OCI-LY7 (cell line): Measurements from ENCODE around the gene LONRF3. TPM values are rescaled to one million over a fixed set of nuclear protein-coding genes. Genes with fewer than 3 reads are reported as not detected.

Source experiments
- BruUV-seq: library from RNA; stranded (reverse); fragments of 400-500 nt; replicated peaks from 2 replicates; lab custom pipeline; 2021; lab: Mats Ljungman, UMichigan
- CTCF ChIA-PET: fragments of 300-600 bp; sonication (Branson Sonifier 250); formaldehyde crosslinking; loops from one replicate; lab custom pipeline; 2022; ENCODE audit warnings: antibody characterized with exemption; ENCODE audit not compliant: unreplicated experiment; lab: Charles Lee
- POLR2A ChIA-PET: fragments of 300-600 bp; sonication (Branson Sonifier 250); formaldehyde crosslinking; loops from one replicate; lab custom pipeline; 2022; ENCODE audit warnings: antibody characterized with exemption; lab: Charles Lee
- DNase-seq: peaks from one replicate; pipeline ENCODE4 v3.0.0-alpha.2; 2015; ENCODE audit warnings: low spot score
- H2AFZ ChIP-seq: fragments of 200-600 bp; sonication (generic), shearing (Covaris generic); 2 replicates; pipeline ENCODE4 v1.6.1; 2014; ENCODE audit warnings: mild to moderate bottlenecking, antibody characterized with exemption, low read length, moderate library complexity
- H3K27ac ChIP-seq: fragments of 200-600 bp; sonication (generic); 2 replicates; pipeline ENCODE4 v1.5.1; 2014; ENCODE audit warnings: mixed run types, low read depth, mild to moderate bottlenecking, moderate library complexity, low read length, inconsistent platforms; ENCODE audit not compliant: poor library complexity, severe bottlenecking
- H3K36me3 ChIP-seq: fragments of 200-600 bp; sonication (generic); 2 replicates; pipeline ENCODE4 v1.6.1; 2014; ENCODE audit warnings: mild to moderate bottlenecking, antibody characterized with exemption, low read length, moderate library complexity, mixed read lengths; ENCODE audit not compliant: insufficient read depth
- H3K4me1 ChIP-seq: fragments of 200-600 bp; sonication (generic); 2 replicates; pipeline ENCODE4 v1.5.1; 2014; ENCODE audit warnings: mild to moderate bottlenecking, low read length; ENCODE audit not compliant: insufficient read depth, poor library complexity, severe bottlenecking
- H3K4me2 ChIP-seq: fragments of 200-600 bp; sonication (generic); 2 replicates; pipeline ENCODE4 v1.6.1; 2014; ENCODE audit warnings: mild to moderate bottlenecking, low read length
- H3K4me3 ChIP-seq: fragments of 200-600 bp; sonication (generic); 2 replicates; pipeline ENCODE4 v1.5.1; 2014; ENCODE audit warnings: mild to moderate bottlenecking, low read depth, low read length; ENCODE audit not compliant: poor library complexity, severe bottlenecking
- H3K79me2 ChIP-seq: fragments of 200-600 bp; sonication (generic); 2 replicates; pipeline ENCODE4 v1.6.1; 2016; ENCODE audit warnings: low read depth, mild to moderate bottlenecking, low read length, moderate library complexity, mixed read lengths; ENCODE audit not compliant: insufficient read depth
- H3K9me2 ChIP-seq: fragments of 200-600 bp; sonication (generic); 2 replicates; pipeline ENCODE4 v1.6.1; 2016; ENCODE audit warnings: mild to moderate bottlenecking, low read length, mixed read lengths; ENCODE audit not compliant: insufficient read depth
- H3K9me3 ChIP-seq: fragments of 200-600 bp; sonication (generic); 2 replicates; pipeline ENCODE4 v1.6.1; 2014; ENCODE audit warnings: mild to moderate bottlenecking, mixed run types, low read length, mixed read lengths
- H4K20me1 ChIP-seq: fragments of 200-600 bp; sonication (generic); 2 replicates; pipeline ENCODE4 v1.6.1; 2014; ENCODE audit warnings: mild to moderate bottlenecking, antibody characterized with exemption, low read length, moderate library complexity, mixed read lengths; ENCODE audit not compliant: insufficient read depth
- CTCF ChIP-seq: fragments of 200-600 bp; sonication (generic); conservative IDR thresholded peaks from 2 replicates; pipeline ENCODE4 v1.5.1; 2014; ENCODE audit warnings: mild to moderate bottlenecking, antibody characterized with exemption, low read length, moderate library complexity, mixed read lengths
- EZH2phosphoT487 ChIP-seq: fragments of 200-600 bp; sonication (generic); IDR thresholded peaks from 2 replicates; pipeline ENCODE4 v1.6.1; 2018; ENCODE audit warnings: low read depth, borderline replicate concordance, mild to moderate bottlenecking, mixed run types, antibody characterized with exemption, low read length, moderate library complexity, mixed read lengths
- intact Hi-C: fragments of 100-400 bp; cut with micrococcal nuclease; formaldehyde crosslinking; loops from one replicate; pipeline ENCODE4 v1.10.0; 2022; ENCODE audit not compliant: unreplicated experiment
- total RNA-seq, 2 experiments: library from RNA; depleted of rRNA in 1 of 2; stranded (reverse); fragments of >200 nt in 1 of 2; shearing (Covaris generic) in 1 of 2; gene quantifications; 2 replicates each; pipeline ENCODE4 v1.2.3, GENCODE V29; 2014 to 2022

Gene LONRF3
- total RNA-seq, 2 experiments from 2014 or later: not detected

DNA sequence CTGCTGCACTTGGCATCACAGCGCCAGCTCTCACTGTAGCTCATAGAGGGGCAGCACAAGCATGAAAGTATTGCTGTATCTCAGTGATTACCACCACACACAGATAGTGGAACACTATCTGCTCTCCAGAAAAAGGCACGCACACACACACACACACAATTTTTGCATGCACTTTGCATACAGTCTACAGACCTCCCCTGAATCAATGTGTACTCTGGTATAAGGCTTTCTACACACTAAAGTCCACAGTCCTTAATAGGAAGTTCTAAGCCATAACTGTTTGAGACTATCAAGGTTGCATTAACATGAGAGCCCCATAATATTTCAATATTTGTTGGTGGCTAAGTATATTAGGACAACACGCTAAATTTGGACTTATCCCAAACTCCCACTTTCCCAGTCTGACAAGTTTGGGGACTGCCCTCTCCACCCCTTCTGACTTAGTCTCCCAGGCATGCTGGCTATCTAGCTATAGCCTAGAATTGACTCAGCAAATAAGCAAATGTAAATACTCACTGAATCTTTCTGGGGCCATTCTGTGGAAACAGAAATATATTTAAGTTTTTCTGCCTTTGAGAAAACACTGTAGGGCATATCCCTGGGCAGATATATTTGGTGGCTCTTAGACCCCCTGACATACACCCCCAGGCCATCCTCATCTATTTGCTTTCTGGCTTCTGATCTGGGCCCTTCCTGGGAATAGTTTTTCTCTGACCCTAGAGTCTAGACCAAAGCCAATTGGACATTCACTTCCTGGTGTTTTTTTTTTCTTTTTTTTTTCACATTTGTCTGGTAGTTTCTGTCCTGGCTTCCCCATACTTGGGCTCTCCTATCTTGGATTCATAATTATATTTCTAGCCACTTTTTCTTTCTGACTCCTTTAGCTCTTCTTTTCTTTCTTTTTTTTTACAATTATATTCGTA, 62.0 kb downstream of the LONRF3 start:
- H3K79me2 ChIP-seq: no peaks in the 10 kb centered on the region
- no peaks in the 10 kb centered on the region for H3K4me1 ChIP-seq
- CTCF ChIA-PET: no interaction called here
- POLR2A ChIA-PET: interaction anchor here (1.1 kb wide), 1 partner anchor 238 kb away, joined by 3 read pairs; no protein-coding TSS in a partner anchor
- BruUV-seq: no TSS peak
- no peaks in the 10 kb centered on the region for H3K36me3 ChIP-seq
- no peaks in the 10 kb centered on the region for H3K9me2 ChIP-seq
- H3K4me2 ChIP-seq: no peak overlapping the region
- intact Hi-C loops: no loop called here
- TF ChIP-seq CTCF (no peak), EZH2phosphoT487 (no peak)
- H3K9me3 ChIP-seq: no peaks in the 10 kb centered on the region
- H2AFZ ChIP-seq: no peak overlapping the region
- no peak overlapping the region for H3K27ac ChIP-seq
- DNase-seq: no peak
- H3K4me3 ChIP-seq: no peak overlapping the region
- H4K20me1 ChIP-seq: no peaks in the 10 kb centered on the region

GRCh38 chrX:119040432-119040831, 66.0 kb downstream of the LONRF3 start:
- Histone ChIP-seq H3K4me1 (no peaks in the 10 kb centered on the region), H3K36me3 (no peaks in the 10 kb centered on the region), H3K9me3 (no peaks in the 10 kb centered on the region), H4K20me1 (no peaks in the 10 kb centered on the region), H3K4me2 (no peak overlapping the region), H3K4me3 (no peak overlapping the region), H3K79me2 (no peaks in the 10 kb centered on the region), H2AFZ (no peak overlapping the region), H3K27ac (no peak overlapping the region), H3K9me2 (no peaks in the 10 kb centered on the region)
- DNase-seq: no peak
- CTCF ChIA-PET: no interaction called here
- BruUV-seq: no TSS peak
- POLR2A ChIA-PET: no interaction called here
- intact Hi-C loops: no loop called here
- TF ChIP-seq EZH2phosphoT487 (no peak), CTCF (no peak)

GRCh38 chrX:119041175-119041574, 66.8 kb downstream of the LONRF3 start:
- Histone ChIP-seq H3K4me2 (no peak overlapping the region), H3K79me2 (no peaks in the 10 kb centered on the region), H3K9me3 (no peaks in the 10 kb centered on the region), H4K20me1 (no peaks in the 10 kb centered on the region), H3K27ac (no peak overlapping the region), H3K9me2 (no peaks in the 10 kb centered on the region), H3K4me1 (no peaks in the 10 kb centered on the region), H2AFZ (no peak overlapping the region), H3K36me3 (no peaks in the 10 kb centered on the region), H3K4me3 (no peak overlapping the region)
- no TSS peak for BruUV-seq
- DNase-seq: no peak
- CTCF ChIA-PET: no interaction called here
- intact Hi-C loops: no loop called here
- POLR2A ChIA-PET: no interaction called here
- TF ChIP-seq EZH2phosphoT487 (no peak), CTCF (no peak)
